Jurkat, Clone E6-1 (cell line): ENCODE data around the gene RNF151. TPM values are rescaled to one million over a fixed set of nuclear protein-coding genes. Genes with fewer than 3 reads are reported as not detected.
A peak's percentile ranks its signal among the peaks of the same experiment; 100 is the strongest.
"Not testable (repeated sequence)": the region's sequence is repeated elsewhere in the genome, so short reads cannot be mapped to it uniquely, and the experiment has no call there.

Experiments
- DNase-seq: peaks from one replicate; pipeline ENCODE4 v3.0.0-alpha.2; 2011; ENCODE audit warnings: low read depth, low spot score
- H3K4me3 ChIP-seq: 2 replicates; pipeline ENCODE4 v1.5.1; 2011; ENCODE audit warnings: mild to moderate bottlenecking, low read length, control low read depth, moderate library complexity
- polyA plus RNA-seq: library from polyadenylated mRNA; unstranded; fragments of >200 nt; gene quantifications from one replicate; pipeline ENCODE4 v1.2.1, GENCODE V29; 2012; ENCODE audit warnings: missing spikeins; ENCODE audit not compliant: insufficient read length, insufficient read depth

The RNF151 gene, protein sequence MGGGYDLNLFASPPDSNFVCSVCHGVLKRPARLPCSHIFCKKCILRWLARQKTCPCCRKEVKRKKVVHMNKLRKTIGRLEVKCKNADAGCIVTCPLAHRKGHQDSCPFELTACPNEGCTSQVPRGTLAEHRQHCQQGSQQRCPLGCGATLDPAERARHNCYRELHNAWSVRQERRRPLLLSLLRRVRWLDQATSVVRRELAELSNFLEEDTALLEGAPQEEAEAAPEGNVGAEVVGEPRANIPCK
- not detected for polyA plus RNA-seq

- H3K4me3 ChIP-seq, result peak within 1 kb of the TSS; percentile 79
- no peak for DNase-seq
Measured at GRCh38 chr16:1966460-1966859, at the start of gene RNF151. Gene RNF151, plus strand, starts transcription at chr16:1966856. Its CDS starts 26 bp downstream, at chr16:1966882.

DNA sequence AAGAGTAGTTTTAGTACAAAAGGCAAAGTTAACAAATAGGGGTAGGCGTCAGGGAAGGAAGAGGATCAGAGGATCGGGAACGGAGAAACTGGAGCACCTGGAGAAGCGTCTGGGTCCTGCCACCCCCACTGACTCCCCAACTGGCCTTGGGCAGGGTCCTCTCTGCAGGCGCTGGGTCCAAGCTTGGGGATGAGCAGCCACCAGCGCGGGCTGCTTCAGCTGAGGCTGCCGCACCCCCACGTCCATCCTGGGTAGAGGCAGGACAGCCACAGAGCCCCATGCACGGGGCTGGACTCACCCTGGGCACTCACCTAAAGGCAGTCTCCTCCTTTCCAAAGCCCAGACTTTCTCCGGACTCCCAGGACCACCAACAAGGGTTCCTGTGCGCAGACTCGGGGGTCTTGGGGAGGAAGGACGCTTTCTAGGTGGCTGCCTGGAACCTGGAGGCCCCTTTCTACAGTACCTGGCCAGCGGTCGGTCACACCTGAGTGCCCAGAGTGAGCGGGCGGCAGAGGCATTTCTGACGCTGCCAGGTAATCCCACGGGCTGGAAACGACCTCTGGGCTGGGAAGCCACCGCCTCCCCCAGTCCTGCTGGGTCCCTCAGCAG lies 49.5 kb upstream of the RNF151 start:
- no peak overlapping the region for H3K4me3 ChIP-seq
- DNase-seq, result no peak

- DNase-seq, result no peak
- no peak overlapping the region for H3K4me3 ChIP-seq
Measured at GRCh38 chr16:1917665-1918350, 48.8 kb upstream of the RNF151 start.

GRCh38 chr16:1918351-1919326 lies 48.0 kb upstream of the RNF151 start, which contains the start of gene HS3ST6:
Gene HS3ST6, minus strand, starts transcription at chr16:1918415. Its CDS starts 92 bp downstream, at chr16:1918323.
- DNase-seq, result no peak
- no peak within 1 kb of the TSS for H3K4me3 ChIP-seq

DNA sequence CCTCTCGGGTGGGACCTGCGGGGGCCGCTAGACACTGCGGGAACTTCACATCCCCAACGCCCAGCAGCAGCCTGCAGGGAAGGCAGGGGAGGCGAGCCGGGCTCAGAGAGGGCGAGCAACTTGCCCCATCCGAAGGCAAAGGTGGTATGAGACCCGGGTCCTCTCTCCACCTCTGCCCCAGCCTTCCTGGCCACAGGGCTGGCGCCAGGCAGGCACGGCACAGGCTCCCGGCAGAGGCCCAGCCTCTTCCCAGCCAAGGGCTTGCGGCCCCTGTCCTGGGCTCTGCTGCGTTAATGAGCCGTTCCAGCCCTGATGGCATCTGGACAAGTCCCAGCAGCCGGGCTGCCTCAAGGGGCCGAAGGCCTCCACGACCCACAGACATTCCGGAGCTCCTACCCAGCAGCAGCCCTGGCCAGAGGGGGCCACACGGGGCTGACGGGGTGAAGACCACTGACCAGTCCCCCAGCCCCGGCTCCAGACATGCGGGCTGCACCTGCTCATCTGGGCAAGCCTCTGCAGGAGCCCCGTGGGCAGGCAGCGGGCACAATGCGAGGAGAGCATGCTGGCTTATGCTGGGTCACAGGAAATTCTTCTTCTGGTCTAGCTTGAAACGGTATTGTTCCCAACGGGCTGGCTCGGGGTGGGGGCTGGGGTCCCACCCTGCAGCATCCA lies 47.2 kb upstream of the RNF151 start:
- no peak for DNase-seq
- H3K4me3 ChIP-seq, result no peak overlapping the region

DNA sequence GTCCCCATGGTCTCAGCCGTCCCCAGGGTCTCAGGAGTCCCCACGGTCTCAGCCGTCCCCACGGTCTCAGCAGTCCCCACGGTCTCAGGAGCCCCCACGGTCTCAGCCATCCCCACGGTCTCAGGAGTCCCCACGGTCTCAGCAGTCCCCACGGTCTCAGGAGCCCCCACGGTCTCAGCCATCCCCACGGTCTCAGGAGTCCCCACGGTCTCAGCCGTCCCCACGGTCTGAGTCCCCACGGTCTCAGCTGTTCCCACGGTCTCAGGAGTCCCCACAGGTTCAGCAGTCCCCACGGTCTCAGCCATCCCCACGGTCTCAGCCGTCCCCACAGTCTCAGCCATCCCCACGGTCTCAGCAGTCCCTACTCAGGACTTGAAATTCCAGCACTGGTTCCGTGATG lies 46.5 kb upstream of the RNF151 start:
- not testable (repeated sequence) for H3K4me3 ChIP-seq, DNase-seq

DNA sequence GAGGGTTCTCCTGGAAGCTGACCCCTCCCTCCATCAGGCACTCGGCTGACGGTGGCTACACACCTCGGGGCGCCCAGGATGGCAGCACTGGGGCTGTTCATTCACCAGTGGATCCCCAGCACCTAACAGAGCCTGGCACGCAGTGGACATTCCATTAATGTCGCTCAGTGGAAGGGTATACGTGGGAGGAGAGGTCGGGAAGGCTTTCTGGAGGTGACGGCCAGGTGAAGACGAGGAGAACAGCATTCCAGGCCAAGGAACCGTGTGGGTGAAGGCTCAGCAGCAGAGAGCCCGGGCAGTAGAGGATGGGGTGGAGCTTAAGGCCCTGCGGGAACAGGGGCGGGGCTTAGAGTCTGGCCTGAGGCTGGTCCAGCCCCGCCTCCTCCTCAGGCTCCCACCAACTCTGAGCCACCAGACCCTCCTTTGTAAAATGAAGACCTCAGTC lies 45.9 kb upstream of the RNF151 start:
- no peak for DNase-seq
- H3K4me3 ChIP-seq, result no peak overlapping the region

DNA sequence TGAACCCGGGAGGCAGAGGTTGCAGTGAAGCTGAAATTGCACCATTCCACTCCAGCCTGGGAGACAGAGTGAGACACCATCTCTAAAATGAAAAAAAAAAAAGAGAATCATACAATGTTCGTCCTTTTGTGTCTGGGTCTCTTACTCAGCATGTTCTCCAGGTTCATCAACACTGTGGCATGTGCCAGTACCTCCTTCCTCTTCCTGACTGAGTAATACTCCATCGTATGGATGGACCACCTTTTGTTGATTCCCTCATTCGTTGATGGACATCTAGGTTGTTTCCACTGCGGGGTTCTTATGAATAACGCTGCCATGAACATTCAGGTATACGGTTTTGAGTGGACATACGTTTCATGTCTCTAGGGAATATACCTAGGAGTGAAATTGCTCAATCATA lies 44.3 kb upstream of the RNF151 start:
- no peak overlapping the region for H3K4me3 ChIP-seq
- no peak for DNase-seq

DNA sequence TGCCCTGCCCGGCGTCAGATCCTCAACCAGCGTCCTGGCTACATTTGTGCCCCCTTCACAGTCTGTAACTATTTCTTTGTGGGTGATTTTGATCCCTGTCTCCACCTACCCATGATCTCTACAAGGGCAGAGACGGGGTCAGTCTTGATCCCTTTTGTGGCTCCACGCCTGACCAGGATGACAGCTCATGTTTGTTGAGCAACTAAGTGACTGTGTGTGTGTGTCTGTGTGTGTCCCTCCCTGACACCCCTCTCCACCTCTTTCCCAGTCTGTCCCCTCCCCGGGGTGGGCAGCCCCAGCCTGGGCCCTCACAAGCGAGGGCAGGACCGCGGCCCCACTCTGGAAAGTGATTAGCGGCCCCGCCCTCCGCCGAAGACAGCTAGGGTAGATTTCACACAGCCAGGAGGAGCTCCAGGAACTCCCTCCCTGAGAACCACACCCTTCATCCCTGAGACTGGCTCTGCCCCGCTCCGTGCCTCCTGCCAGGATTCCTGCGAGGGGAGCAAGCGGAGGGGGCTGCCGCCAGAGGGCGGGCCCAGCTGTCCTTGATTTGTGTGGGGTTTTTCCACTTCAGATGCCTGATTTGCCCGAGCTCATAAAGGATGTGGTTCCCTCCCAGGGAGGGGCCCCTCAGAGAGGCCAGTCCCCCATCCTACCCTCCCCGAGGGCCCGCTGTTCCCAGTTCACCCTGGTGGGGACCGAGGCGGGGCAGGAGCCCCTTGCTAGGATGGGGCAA lies 43.2 kb upstream of the RNF151 start:
- no peak for DNase-seq
- no peak overlapping the region for H3K4me3 ChIP-seq

DNA sequence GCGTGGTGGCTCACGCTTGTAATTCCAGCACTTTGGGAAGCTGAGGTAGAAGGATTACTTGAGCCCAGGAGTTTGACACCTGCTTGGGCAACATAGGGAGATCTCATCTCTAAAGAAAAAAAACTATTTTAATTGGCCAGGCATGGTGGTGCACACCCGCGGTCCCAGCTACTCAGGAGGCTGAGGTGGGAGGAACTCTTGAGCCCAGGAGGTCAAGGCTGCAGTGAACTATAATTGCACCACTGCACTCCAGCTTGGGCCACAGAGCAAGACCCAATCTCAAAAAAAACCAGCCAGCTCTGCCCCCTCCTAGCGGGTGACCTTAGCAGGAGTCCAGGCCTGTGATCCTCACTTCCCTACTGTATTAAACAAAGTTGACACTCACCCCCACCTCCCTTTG lies 42.6 kb upstream of the RNF151 start:
- no peak overlapping the region for H3K4me3 ChIP-seq
- DNase-seq, result no peak

DNA sequence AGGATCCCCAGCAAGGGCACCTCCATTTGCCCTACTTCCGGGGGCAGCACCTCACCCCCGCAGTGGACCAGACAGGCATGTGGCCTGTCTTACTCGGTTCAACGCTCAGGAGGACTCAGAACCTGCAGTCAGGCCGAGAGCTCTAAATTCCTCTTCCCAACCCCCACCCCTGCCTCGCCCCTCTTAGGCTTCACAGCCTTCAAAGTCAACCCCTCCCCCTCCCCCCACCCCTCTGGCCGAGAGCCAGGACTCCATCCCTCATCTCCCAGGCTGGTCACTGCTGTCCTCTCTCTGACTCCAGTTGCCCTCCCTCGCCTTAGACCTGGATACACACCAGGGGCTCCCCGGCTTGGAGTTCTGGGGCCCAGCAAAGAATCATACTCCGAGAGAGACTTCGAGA lies 40.4 kb upstream of the RNF151 start:
- no peak overlapping the region for H3K4me3 ChIP-seq
- DNase-seq, result no peak

GRCh38 chr16:1929105-1929504 lies 37.6 kb upstream of the RNF151 start:
- DNase-seq, result no peak
- H3K4me3 ChIP-seq, result peak overlapping the region; percentile 55

DNA sequence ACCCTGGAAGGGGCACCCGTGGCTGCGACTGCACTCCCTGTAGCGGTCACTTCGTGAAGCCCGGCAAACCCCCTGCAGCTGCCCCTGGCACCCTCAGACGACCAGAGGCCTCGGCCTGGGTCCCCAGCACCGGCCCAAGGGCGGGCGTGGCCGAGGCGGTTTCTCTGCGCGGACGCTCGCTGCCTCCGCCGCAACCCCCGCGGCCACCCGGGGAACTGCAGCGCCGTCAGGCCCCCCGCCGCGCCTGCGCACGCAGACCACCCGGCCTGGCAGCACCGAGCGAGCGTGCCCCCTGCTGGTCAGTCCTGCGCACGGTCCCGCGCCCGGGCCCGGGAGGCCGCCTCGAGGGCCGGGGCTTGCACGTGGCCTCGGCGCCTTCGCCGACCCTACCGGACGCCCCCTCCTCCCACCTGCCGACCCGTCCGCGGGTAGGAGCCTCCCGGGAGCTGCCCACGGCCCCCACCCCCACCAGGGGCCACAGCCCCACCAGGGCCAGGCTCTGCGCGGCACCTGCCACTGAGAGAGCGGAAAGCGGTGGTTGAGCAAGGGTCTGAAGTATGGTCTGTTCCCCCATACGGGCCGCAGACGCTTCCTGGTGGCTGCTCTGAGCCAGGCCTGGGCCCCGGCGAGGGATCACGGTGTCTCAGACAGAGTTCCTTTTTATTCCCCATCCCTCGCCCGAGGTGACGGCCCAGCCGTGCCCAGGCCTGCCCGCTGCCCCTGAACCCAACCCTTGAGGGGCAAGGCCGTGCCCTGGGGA lies 36.9 kb upstream of the RNF151 start:
- H3K4me3 ChIP-seq, result peak overlapping the region; percentile 55
- peak; percentile 55 for DNase-seq

DNA sequence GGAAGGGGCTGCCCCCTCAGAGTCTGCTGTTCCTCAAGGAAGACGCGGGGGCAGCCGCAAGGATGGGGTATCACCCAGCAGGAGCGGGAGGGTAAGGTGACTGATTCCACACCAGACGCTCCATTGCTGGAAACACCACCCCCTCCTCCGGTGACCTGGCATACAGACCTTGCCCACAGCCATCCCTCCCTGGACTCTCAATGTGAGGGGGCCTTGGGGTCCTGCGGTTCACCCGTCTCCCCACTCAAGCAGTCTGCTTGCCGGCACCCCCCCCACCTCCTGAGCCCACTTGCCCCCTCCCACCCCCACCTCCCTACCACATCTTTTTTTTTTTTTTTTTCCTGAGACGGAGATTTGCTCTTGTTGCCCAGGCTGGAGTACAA lies 36.3 kb upstream of the RNF151 start:
- H3K4me3 ChIP-seq, result no peak overlapping the region
- no peak for DNase-seq

- no peak for DNase-seq
- no peak overlapping the region for H3K4me3 ChIP-seq
Measured at GRCh38 chr16:1932050-1933028, 34.3 kb upstream of the RNF151 start.

DNA sequence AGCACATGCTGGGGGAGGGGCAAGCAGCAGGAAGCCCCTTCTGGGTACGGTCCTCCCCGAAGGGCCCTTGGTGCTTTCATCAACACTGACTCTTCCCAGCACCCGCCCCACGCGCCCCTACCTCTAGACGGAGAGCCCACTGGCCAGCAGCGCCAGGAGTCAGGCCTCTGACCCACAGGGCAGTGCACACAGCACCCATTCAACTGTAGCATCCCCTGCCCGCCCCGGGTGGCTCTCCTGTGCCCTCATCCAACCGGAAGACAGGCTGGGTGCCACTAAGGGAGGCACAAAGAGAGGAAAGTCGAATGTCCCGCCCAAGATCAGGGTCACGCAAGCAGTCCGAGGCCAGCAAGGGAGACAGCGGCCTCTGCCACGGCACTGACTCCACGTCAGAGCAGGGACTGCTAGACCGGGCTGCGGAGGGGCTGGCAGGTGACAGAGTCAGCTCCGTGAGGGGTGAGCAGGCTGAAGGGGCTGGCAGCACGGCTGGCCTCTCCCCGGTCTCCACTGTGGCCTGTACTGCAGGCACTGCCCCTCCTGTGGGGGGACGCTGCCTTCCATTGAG lies 33.5 kb upstream of the RNF151 start:
- no peak for DNase-seq
- no peak overlapping the region for H3K4me3 ChIP-seq
